ENCODE results near the gene MYBL2. TPM values are rescaled to one million over a fixed set of nuclear protein-coding genes. Genes with fewer than 3 reads are reported as not detected.

Gene MYBL2
- total and polyA plus RNA-seq, 8 donors: 6.1 to 37.5 (median 19.5) TPM

DNA sequence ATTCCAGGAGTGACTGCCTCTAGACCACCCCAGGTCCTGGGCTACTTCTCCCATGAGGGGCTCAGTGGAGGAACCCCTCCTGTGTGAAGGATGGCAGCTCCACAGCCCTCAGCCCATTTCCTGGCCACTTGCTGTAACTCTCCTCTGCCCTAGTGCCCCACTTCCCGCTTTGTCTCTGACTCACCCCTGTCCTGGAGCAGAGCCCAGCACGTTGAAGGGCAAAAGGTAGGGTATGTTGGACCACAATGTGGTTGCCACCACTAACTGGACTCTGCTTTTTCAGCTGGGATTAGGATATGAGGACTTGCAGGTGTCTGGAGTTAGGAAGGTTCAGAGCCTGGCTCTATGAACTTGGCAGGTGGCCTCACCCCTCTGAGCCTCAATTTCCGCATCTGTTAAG is 2.4 kb downstream of the MYBL2 start:
- intact Hi-C loops (cut with DNase I): no loop called here
- ATAC-seq: no peak

DNA sequence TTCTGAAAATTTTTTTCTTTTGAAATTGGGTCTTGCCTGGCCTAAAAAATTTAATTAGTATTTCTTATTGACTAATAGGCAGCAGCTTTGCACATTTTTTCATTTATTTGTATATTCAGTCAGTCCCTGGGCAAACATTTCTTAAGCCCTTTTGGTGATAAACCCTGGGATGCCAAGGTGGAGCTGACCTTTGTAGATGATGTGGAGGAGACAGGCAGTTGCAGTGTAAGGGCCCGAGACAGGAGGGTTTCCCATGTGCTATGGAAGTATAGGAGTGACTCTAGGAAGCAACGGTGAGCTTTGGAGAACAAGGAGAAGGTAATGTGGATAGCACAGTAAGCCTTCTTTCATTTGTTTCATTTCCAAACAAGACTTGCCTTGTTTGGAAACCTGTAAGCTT is 3.5 kb downstream of the MYBL2 start:
- Histone ChIP-seq H3K36me3 (no peaks in the 10 kb centered on the region), H3K4me3 (no peak overlapping the region), H3K27me3 (peaks cover 0 to 48% of the 10 kb centered on the region in 2 donors), H3K9me3 (no peaks in the 10 kb centered on the region), H3K4me1 (peaks cover 6 to 18% of the 10 kb centered on the region in 2 donors), H3K27ac (no peak overlapping the region)
- TF ChIP-seq, protein P1, sequence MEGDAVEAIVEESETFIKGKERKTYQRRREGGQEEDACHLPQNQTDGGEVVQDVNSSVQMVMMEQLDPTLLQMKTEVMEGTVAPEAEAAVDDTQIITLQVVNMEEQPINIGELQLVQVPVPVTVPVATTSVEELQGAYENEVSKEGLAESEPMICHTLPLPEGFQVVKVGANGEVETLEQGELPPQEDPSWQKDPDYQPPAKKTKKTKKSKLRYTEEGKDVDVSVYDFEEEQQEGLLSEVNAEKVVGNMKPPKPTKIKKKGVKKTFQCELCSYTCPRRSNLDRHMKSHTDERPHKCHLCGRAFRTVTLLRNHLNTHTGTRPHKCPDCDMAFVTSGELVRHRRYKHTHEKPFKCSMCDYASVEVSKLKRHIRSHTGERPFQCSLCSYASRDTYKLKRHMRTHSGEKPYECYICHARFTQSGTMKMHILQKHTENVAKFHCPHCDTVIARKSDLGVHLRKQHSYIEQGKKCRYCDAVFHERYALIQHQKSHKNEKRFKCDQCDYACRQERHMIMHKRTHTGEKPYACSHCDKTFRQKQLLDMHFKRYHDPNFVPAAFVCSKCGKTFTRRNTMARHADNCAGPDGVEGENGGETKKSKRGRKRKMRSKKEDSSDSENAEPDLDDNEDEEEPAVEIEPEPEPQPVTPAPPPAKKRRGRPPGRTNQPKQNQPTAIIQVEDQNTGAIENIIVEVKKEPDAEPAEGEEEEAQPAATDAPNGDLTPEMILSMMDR (IDR thresholded peaks at IDR 0.05): no peak
- ATAC-seq (no peak), DNase-seq (no peak)
- intact Hi-C loops (cut with DNase I): no loop called here

More for the DNA sequence above, 2.4 kb downstream of the MYBL2 start:
- H3K4me3 ChIP-seq: no peak overlapping the region
- H3K4me1 ChIP-seq: peaks cover 6 to 18% of the 10 kb centered on the region in 2 donors
- no peaks in the 10 kb centered on the region for H3K36me3 ChIP-seq
- no peaks in the 10 kb centered on the region for H3K9me3 ChIP-seq
- TF ChIP-seq, protein P1 (IDR thresholded peaks at IDR 0.05): no peak
- DNase-seq: no peak
- H3K27ac ChIP-seq: no peak overlapping the region
- peaks cover 0 to 58% of the 10 kb centered on the region in 2 donors for H3K27me3 ChIP-seq

DNA sequence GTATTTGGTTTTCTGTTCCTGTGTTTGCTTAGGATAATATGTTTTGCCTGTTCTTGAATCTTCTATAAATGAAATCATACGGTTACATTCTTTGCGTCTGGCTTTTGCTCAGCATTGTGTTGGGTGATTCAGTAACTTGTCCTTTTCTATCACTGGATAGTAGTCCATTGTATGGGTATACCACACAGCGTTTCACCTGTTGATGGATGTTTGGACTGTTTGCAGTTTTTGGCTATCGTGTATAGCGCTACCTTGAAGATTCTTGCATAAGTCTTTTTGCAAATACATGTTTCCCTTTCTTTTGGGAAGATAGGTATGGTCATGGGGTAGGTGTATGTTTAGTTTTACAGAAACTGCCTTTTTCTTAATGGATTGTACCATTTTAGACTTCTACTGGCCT is 9.5 kb downstream of the MYBL2 start:
- Histone ChIP-seq H3K27ac (no peak overlapping the region), H3K9me3 (no peaks in the 10 kb centered on the region), H3K36me3 (no peaks in the 10 kb centered on the region), H3K4me3 (no peak overlapping the region), H3K4me1 (no peaks in the 10 kb centered on the region), H3K27me3 (no peaks in the 10 kb centered on the region)
- ATAC-seq (no peak), DNase-seq (no peak)
- intact Hi-C loops (cut with DNase I): no loop called here
- TF ChIP-seq, protein P1 (IDR thresholded peaks at IDR 0.05): no peak

DNA sequence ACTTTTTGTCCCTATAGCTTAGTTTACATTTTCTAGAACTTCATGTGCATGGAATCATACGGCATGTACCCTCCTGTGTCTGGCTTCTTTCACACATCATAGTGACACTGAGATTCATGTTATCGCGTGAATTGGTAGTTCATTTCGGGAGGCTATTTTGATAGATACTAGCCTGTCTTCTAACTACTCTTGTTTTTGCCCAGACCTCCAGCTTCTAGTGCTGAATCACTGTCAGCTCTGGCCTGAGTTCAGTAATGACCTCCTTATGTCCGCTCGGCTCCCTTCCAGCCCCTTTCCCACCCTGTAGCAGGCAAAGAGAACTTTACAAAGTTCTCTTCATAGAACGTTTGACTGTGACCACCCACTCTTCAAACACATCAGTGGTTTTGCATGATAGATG is 14.1 kb downstream of the MYBL2 start:
- no peak overlapping the region for H3K4me3 ChIP-seq
- no peaks in the 10 kb centered on the region for H3K36me3 ChIP-seq
- no peak overlapping the region for H3K27ac ChIP-seq
- no peak for ATAC-seq
- H3K4me1 ChIP-seq: no peaks in the 10 kb centered on the region
- H3K27me3 ChIP-seq: no peaks in the 10 kb centered on the region
- no peak for DNase-seq
- intact Hi-C loops (cut with DNase I): no loop called here
- TF ChIP-seq, protein P1 (IDR thresholded peaks at IDR 0.05): no peak
- H3K9me3 ChIP-seq: no peaks in the 10 kb centered on the region

DNA sequence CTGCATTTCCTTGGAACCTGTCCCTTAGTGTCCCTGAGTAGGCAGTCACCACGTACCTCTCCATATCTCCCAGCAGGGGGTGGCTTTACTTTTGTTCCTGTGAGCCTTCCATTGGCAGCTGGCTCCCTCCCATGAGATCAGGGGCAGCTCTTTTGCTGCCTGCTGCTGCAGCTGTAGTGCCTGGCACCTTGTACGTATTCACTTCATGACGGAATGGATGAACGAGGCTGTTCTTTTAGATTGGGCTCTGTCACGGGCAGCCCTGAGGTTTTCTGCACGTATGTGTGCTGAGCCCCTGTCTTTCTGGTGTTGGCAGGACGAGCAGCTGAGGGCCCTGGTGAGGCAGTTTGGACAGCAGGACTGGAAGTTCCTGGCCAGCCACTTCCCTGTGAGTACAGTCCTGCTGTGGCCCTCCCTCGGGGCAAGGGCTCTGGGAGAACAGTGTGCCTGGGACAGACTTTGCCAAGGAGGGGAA is 14.6 kb downstream of the MYBL2 start:
- ATAC-seq: no peak

More for the DNA sequence above, 14.6 kb downstream of the MYBL2 start:
- Histone ChIP-seq H3K4me3 (no peak overlapping the region), H3K36me3 (no peaks in the 10 kb centered on the region), H3K27me3 (no peaks in the 10 kb centered on the region), H3K27ac (no peak overlapping the region), H3K9me3 (no peaks in the 10 kb centered on the region), H3K4me1 (no peaks in the 10 kb centered on the region)
- DNase-seq: peak in 1 of 4 donors; percentile 13
- intact Hi-C loops (cut with DNase I): no loop called here
- TF ChIP-seq, protein P1 (IDR thresholded peaks at IDR 0.05): no peak

All from left lung (tissue), 10 donors.